HEK293 (cell line): ENCODE data around the gene ABHD12.

ENCODE experiments used
- CTCF ChIA-PET: fragments of 350-600 bp; formaldehyde crosslinking; extraction: SDS; loops from one replicate; lab custom pipeline; 2021; ENCODE audit warnings: antibody characterized with exemption; lab: Yijun Ruan, JAX
- POLR2A ChIA-PET: fragments of 300-600 bp; formaldehyde crosslinking; extraction: SDS; loops from one replicate; lab custom pipeline; 2020; ENCODE audit warnings: antibody characterized with exemption, inconsistent platforms; lab: Yijun Ruan, JAX
- H3K27ac ChIP-seq: fragments of 200-500 bp; sonication (Bioruptor generic); 2 replicates; pipeline ENCODE4 v1.5.1; 2014; ENCODE audit warnings: low read depth, low read length, control low read depth, inconsistent platforms; ENCODE audit errors: extremely low read depth
- H3K36me3 ChIP-seq, 2 experiments: fragments of 200-500 bp in 1 of 2; sonication (Bioruptor generic) in 1 of 2; 1 replicate in 1 of 2; 2 replicates in 1 of 2; pipeline ENCODE4 v1.5.1; 2014 to 2017; ENCODE audit warnings: inconsistent platforms in 2 of 2, low read length in 2 of 2; ENCODE audit not compliant: control insufficient read depth in 2 of 2, insufficient read depth in 1 of 2
- H3K4me1 ChIP-seq: fragments of 200-500 bp; sonication (Bioruptor generic); 2 replicates; pipeline ENCODE4 v1.5.1; 2014; ENCODE audit warnings: mild to moderate bottlenecking, low read length, inconsistent platforms; ENCODE audit not compliant: control insufficient read depth, insufficient read depth
- H3K4me3 ChIP-seq: 2 replicates; pipeline ENCODE4 v1.5.1; 2011; ENCODE audit warnings: low read depth, mild to moderate bottlenecking, control low read depth, low read length, moderate library complexity
- H3K9me3 ChIP-seq: fragments of 200-500 bp; sonication (Bioruptor generic); 2 replicates; pipeline ENCODE4 v1.5.1; 2014; ENCODE audit warnings: low read depth, low read length, inconsistent platforms; ENCODE audit not compliant: control insufficient read depth, insufficient read depth
- EGR2 ChIP-seq: fragments of 450-650 bp; formaldehyde crosslinking; IDR thresholded peaks from 2 replicates; pipeline ENCODE4 v1.5.1; 2016; ENCODE audit warnings: low read depth, missing biosample characterization, missing genetic modification characterization
- ZBTB20 ChIP-seq: fragments of 450-650 bp; formaldehyde crosslinking; IDR thresholded peaks from 2 replicates; pipeline ENCODE4 v1.5.1; 2016; ENCODE audit warnings: missing biosample characterization, missing genetic modification characterization
- ZBTB48 ChIP-seq: fragments of 450-650 bp; formaldehyde crosslinking; IDR thresholded peaks from 2 replicates; pipeline ENCODE4 v1.5.1; 2016; ENCODE audit warnings: missing biosample characterization, missing genetic modification characterization
- ZFHX2 ChIP-seq: fragments of 450-650 bp; formaldehyde crosslinking; conservative IDR thresholded peaks from 2 replicates; pipeline ENCODE4 v1.5.1; 2016; ENCODE audit warnings: missing biosample characterization, missing genetic modification characterization
- ZIC2 ChIP-seq: fragments of 450-650 bp; formaldehyde crosslinking; IDR thresholded peaks from 2 replicates; pipeline ENCODE4 v1.5.1; 2016; ENCODE audit warnings: missing biosample characterization, missing genetic modification characterization
- ZNF132 ChIP-seq: fragments of 450-650 bp; formaldehyde crosslinking; IDR thresholded peaks from 2 replicates; pipeline ENCODE4 v1.5.1; 2017; ENCODE audit warnings: missing biosample characterization, missing genetic modification characterization, borderline replicate concordance
- ZNF157 ChIP-seq: fragments of 450-650 bp; formaldehyde crosslinking; IDR thresholded peaks from 2 replicates; pipeline ENCODE4 v1.5.1; 2016; ENCODE audit warnings: missing biosample characterization, missing genetic modification characterization
- ZNF16 ChIP-seq: fragments of 450-650 bp; formaldehyde crosslinking; IDR thresholded peaks from 2 replicates; pipeline ENCODE4 v1.5.1; 2016; ENCODE audit warnings: low read depth, missing biosample characterization, missing genetic modification characterization
- ZNF521 ChIP-seq: fragments of 450-650 bp; formaldehyde crosslinking; IDR thresholded peaks from 2 replicates; pipeline ENCODE4 v1.5.1; 2017; ENCODE audit warnings: missing biosample characterization, mild to moderate bottlenecking, missing genetic modification characterization
- ZNF530 ChIP-seq: fragments of 450-650 bp; formaldehyde crosslinking; IDR thresholded peaks from 2 replicates; pipeline ENCODE4 v1.5.1; 2016; ENCODE audit warnings: low read depth, missing biosample characterization, missing genetic modification characterization
- ZNF600 ChIP-seq: fragments of 450-650 bp; formaldehyde crosslinking; IDR thresholded peaks from 2 replicates; pipeline ENCODE4 v1.5.1; 2016; ENCODE audit warnings: missing biosample characterization, missing genetic modification characterization
- ZNF654 ChIP-seq: fragments of 450-650 bp; formaldehyde crosslinking; IDR thresholded peaks from 2 replicates; pipeline ENCODE4 v1.5.1; 2016; ENCODE audit warnings: low read depth, missing biosample characterization, missing genetic modification characterization
- ZNF747 ChIP-seq: fragments of 450-650 bp; formaldehyde crosslinking; IDR thresholded peaks from 2 replicates; pipeline ENCODE4 v1.5.1; 2016; ENCODE audit warnings: missing biosample characterization, missing genetic modification characterization
- TF ChIP-seq, protein P1 (sequence below): fragments of 450-650 bp; formaldehyde crosslinking; IDR thresholded peaks from 2 replicates; pipeline ENCODE4 v1.5.1; 2016; ENCODE audit warnings: missing biosample characterization, missing genetic modification characterization
- TF ChIP-seq, protein P2 (sequence below): fragments of 450-650 bp; formaldehyde crosslinking; IDR thresholded peaks from 2 replicates; pipeline ENCODE4 v1.5.1; 2016; ENCODE audit warnings: missing biosample characterization, missing genetic modification characterization, low read depth

Gene ABHD12

DNA sequence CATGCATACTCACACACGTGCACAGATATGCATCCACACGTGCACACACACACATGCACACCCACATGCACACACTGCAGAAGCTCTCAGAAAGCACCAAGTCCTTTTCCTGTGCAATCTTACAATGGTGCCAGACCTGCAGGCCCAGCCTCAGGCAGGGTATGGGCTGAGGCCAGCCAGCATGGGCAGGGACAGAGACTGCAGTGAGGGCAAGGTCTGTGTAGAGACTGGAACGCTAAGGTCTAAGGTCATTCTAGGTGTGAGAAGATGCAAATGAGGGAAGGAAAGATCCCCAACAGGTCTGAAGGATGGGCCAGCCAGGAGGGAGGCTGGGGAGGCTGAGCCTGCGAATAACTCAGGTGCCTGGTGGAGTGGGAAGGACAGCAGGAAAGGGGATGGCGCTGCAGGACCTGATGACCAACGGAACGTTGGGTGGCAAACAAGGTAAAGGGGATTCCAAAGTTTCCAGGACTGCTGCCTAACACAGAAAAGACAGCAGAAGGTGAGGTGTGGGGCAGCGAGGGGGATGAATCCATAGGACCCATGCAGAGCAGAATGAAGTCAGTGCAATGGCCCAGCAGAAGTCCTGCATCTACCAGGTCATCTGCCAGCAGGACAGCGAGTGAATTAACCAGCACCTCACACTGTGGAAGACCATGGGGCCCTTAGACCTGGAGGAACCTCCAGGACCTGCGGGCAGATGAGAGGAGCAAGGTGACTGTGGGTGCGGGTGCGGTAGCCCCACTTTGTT, 67.0 kb downstream of the ABHD12 start:
- POLR2A ChIA-PET = no interaction called here
- Histone ChIP-seq H3K4me1 (no peaks in the 10 kb centered on the region), H3K4me3 (no peak overlapping the region), H3K36me3 (peaks cover 0 to 38% of the 10 kb centered on the region in 2 experiments; a peak in 2 of 3 replicates), H3K9me3 (no peaks in the 10 kb centered on the region), H3K27ac (no peak overlapping the region)
- CTCF ChIA-PET = no interaction called here
- TF ChIP-seq ZNF16 (tag by site-specific recombination) (no peak), ZNF530 (tag by site-specific recombination) (no peak), ZNF600 (tag by site-specific recombination) (no peak), ZIC2 (tag by site-specific recombination) (peak; percentile 50; the same call in 1 of the 2 replicates), ZBTB20 (tag by site-specific recombination) (no peak)

GRCh38 chr20:25321991-25322390, 68.6 kb downstream of the ABHD12 start:
- H3K27ac ChIP-seq = no peak overlapping the region
- no peaks in the 10 kb centered on the region for H3K4me1 ChIP-seq
- H3K4me3 ChIP-seq = no peak overlapping the region
- H3K9me3 ChIP-seq = no peaks in the 10 kb centered on the region
- ChIA-PET POLR2A (interaction anchor here (0.8 kb wide), 1 partner anchor 76 kb away, joined by 3 read pairs; no protein-coding TSS in a partner anchor), CTCF (no interaction called here)
- TF ChIP-seq ZNF654 (tag by site-specific recombination) = no peak
- TF ChIP-seq ZNF157 (tag by site-specific recombination) = no peak
- no peak for TF ChIP-seq ZNF747 (tag by site-specific recombination)
- no peak for TF ChIP-seq ZNF521 (tag by site-specific recombination)
- no peak for TF ChIP-seq ZNF132 (tag by site-specific recombination)
- TF ChIP-seq, protein P1, sequence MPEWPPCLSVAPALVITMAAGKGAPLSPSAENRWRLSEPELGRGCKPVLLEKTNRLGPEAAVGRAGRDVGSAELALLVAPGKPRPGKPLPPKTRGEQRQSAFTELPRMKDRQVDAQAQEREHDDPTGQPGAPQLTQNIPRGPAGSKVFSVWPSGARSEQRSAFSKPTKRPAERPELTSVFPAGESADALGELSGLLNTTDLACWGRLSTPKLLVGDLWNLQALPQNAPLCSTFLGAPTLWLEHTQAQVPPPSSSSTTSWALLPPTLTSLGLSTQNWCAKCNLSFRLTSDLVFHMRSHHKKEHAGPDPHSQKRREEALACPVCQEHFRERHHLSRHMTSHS (tag by site-specific recombination) = no peak
- TF ChIP-seq, protein P2, sequence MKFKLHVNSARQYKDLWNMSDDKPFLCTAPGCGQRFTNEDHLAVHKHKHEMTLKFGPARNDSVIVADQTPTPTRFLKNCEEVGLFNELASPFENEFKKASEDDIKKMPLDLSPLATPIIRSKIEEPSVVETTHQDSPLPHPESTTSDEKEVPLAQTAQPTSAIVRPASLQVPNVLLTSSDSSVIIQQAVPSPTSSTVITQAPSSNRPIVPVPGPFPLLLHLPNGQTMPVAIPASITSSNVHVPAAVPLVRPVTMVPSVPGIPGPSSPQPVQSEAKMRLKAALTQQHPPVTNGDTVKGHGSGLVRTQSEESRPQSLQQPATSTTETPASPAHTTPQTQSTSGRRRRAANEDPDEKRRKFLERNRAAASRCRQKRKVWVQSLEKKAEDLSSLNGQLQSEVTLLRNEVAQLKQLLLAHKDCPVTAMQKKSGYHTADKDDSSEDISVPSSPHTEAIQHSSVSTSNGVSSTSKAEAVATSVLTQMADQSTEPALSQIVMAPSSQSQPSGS (tag by site-specific recombination) = no peak
- H3K36me3 ChIP-seq = peaks cover 0 to 42% of the 10 kb centered on the region in 2 experiments; a peak in 2 of 3 replicates

DNA sequence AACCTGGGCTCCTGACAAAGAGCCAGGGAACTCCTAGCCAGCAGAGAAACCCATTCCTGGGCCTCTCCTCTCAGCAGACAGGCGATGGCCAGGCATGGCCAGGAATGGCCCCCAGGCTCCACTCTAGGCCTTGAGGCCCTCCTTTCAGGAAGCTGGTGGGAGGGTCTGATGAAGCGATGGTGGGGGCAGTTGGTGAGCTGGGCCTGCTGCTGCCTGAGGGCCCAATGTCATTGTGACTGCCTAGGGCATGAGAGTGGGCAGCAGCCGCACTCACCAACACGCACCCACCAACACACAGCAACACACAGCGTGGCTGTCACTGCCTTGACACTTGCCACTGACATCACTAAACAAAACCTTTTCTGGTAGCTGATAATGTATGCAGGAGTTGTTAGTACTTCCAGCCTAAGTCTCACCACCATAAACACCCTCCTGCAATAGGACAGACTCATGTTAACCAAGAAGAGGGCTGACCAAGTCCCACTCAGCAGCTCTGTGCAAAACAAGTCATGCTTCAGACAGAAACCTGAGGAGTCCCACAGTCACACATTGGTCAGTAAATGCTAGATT, 69.3 kb downstream of the ABHD12 start:
- H3K4me1 ChIP-seq = no peaks in the 10 kb centered on the region
- TF ChIP-seq ZFHX2 (tag by site-specific recombination) (peak; percentile 75), EGR2 (tag by site-specific recombination) (peak; percentile 82), ZBTB48 (tag by site-specific recombination) (no peak)
- CTCF ChIA-PET = interaction anchor here (0.9 kb wide), 1 partner anchor 251 kb away, joined by 6 read pairs; no protein-coding TSS in a partner anchor
- no peaks in the 10 kb centered on the region for H3K9me3 ChIP-seq
- H3K4me3 ChIP-seq = no peak overlapping the region
- peaks cover 0 to 47% of the 10 kb centered on the region in 2 experiments; a peak in 2 of 3 replicates for H3K36me3 ChIP-seq
- no peak overlapping the region for H3K27ac ChIP-seq
- POLR2A ChIA-PET = interaction anchor here (0.8 kb wide), 1 partner anchor 75 kb away, joined by 3 read pairs; no protein-coding TSS in a partner anchor
